Heart right ventricle (tissue), 16 donors: ENCODE data around the gene PTGER3. TPM values are rescaled to one million over a fixed set of nuclear protein-coding genes. Genes with fewer than 3 reads are reported as not detected.

Source experiments
- ATAC-seq, 8 donors: fragments of 200-7000 bp; cut with Tn5 transposase; one replicate each; pipeline ENCODE4 v1.9.1; 2020; ENCODE audit warnings: mild to moderate bottlenecking in 8 of 8, moderate library complexity in 8 of 8, moderate number of reproducible peaks in 1 of 8
- DNase-seq, 2 donors: peaks; one replicate each; pipeline ENCODE4 v3.0.0-alpha.2; 2020
- H3K27ac ChIP-seq, 10 donors: fragments of 200-600 bp; sonication (generic) in 2 of 10; one replicate each; pipeline versions ENCODE4 v1.5.0 to v1.8.0; 2020 to 2022; ENCODE audit warnings: mild to moderate bottlenecking in 3 of 10
- H3K27me3 ChIP-seq, 7 donors: fragments of 200-600 bp; one replicate each; pipeline ENCODE4 v1.8.0; 2021 to 2022; ENCODE audit warnings: mild to moderate bottlenecking in 2 of 7
- H3K36me3 ChIP-seq, 9 donors: fragments of 200-600 bp; sonication (generic) in 1 of 9; one replicate each; pipeline versions ENCODE4 v1.5.0 to v1.8.0; 2020 to 2022; ENCODE audit warnings: mild to moderate bottlenecking in 2 of 9
- H3K4me1 ChIP-seq, 9 donors: fragments of 200-600 bp; sonication (generic) in 1 of 9; one replicate each; pipeline versions ENCODE4 v1.5.0 to v1.8.0; 2020 to 2022; ENCODE audit warnings: mild to moderate bottlenecking in 4 of 9
- H3K4me3 ChIP-seq, 10 donors: fragments of 200-600 bp; sonication (generic) in 2 of 10; one replicate each; pipeline versions ENCODE4 v1.5.0 to v1.8.0; 2020 to 2022; ENCODE audit warnings: mild to moderate bottlenecking in 7 of 10, moderate library complexity in 2 of 10
- H3K9me3 ChIP-seq, 11 donors: fragments of 200-600 bp in 10 of 11; sonication (generic) in 2 of 11; one replicate each; pipeline versions ENCODE4 v1.5.0 to v1.8.0; 2013 to 2022; ENCODE audit warnings: mild to moderate bottlenecking in 2 of 11, control low read depth in 1 of 11, moderate library complexity in 1 of 11
- WGBS, 2 donors: extraction: QIAGEN DNeasy Blood & Tissue Kit; methylation state at CpG; one replicate each; pipeline ENCODE4 v1.1.7; 2013; ENCODE audit warnings: inconsistent platforms in 1 of 2; 5-methylcytosine and 5-hydroxymethylcytosine counted together
- intact Hi-C, 10 donors: fragments of 100-400 bp; cut with DNase I; formaldehyde crosslinking; loops; one replicate each; pipeline versions ENCODE4 v1.11.1 to v1.14.2; 2022
- polyA plus RNA-seq, 2 donors: library from polyadenylated mRNA; stranded (reverse); fragments of 200-250 nt; gene quantifications; one replicate each; pipeline ENCODE4 v1.2.3, GENCODE V29; 2013
- total RNA-seq, 10 donors: library from RNA; stranded (reverse); fragmentation: NEBNext Ultra II Directional in 3 of 10; extraction: Animal tissue kit (Norgen Biotek cat#: 25700) in 3 of 10; gene quantifications; one replicate each; pipeline versions ENCODE4 v1.2.1 to v1.2.4, GENCODE V29; 2021 to 2023
- TF ChIP-seq, protein P1 (sequence below), 9 donors: fragments of 200-600 bp; sonication (generic) in 2 of 9; IDR thresholded peaks; one replicate each; pipeline versions ENCODE4 v1.5.0 to v1.8.0; 2021 to 2022; ENCODE audit warnings: antibody characterized with exemption in 9 of 9, mild to moderate bottlenecking in 5 of 9, moderate library complexity in 1 of 9
- donor health status: Arrhythmogenic right ventricular cardiomyopathy.
- donor health status: ischemic (EF 13 %, LVEDD 7.1; RV severe dilation, severe dysfunction).
- donor health status: healthy with polysubstance abuse.
- donor health status: DM: no; HTN: yes; CAD: no.
- donor health status: DM: no; HTN: no; CAD: no.
- donor health status: ischemic (EF 25% LVEDD 6.9; RV normal size, moderate dysfunction).
- donor health status: ischemic (EF 25% LVEDD 5.7; RV mildly dilated, moderate dysfunction).
- donor health status: healthy.
- donor health status: DM: yes; HTN: yes; CAD: no.
- donor health status: Ischemic cardiomyopathy.
- donor health status: ischemic (EF 35%, LVEDD 5.7; RV mildly dilated, moderate dysfunction).
- donor health status: nonischemic (EF 11% LVEDD 7.7; RV severe dilation, severe dysfunction).
- donor health status: DM: yes; HTN: yes; CAD: no.
- donor health status: PGD.
- donor health status: ischemic (EF 29% LVEDD 5.4; RV normal size, mild dysfunction).
- donor health status: nonischemic (EF 23%, LVEDD 6.1; RV moderate dilation, normal function).

The PTGER3 gene
- total and polyA plus RNA-seq, 12 donors: 0.11 to 4.6 (median 1.0) TPM

DNA sequence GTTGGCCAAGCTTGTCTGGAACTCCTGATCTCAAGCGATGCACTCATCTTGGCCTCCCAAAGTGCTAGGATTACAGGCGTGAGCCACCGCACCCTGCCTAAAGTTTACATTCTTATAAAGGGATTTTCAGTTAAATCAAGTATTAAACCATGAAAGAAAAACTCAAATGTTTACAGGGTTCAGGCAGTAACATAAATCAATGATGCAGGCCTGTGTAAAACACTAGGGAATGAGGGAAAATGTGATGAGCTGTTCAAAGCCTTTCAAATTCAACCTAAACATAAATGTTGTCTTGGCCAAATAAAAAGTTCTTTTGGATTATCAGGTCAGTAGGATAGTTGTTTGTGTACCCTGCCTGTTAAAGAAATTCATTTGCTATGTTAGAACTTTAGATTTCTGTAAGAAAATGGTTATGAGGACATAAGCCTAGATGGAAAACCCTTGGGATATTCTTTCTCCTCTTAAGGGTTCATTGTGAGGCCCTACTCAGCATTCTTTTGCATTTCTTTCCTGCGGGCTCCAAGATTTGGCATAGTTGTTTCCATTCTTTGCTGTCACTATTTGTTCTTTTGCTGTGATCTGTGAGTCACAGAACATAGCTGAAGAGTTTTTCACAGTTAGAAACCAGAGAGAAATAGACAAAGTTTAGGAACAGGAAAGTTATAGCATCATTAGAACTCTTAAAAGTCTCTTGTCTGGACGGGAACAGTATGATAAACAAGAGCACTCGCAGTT is 42.1 kb upstream of the PTGER3 start:
- Histone ChIP-seq H3K4me1 (peaks cover 0 to 4% (median 0%) of the 10 kb centered on the region in 9 donors), H3K4me3 (no peak overlapping the region), H3K36me3 (no peaks in the 10 kb centered on the region), H3K27me3 (no peaks in the 10 kb centered on the region), H3K9me3 (no peaks in the 10 kb centered on the region), H3K27ac (no peak overlapping the region)
- ATAC-seq: no peak
- intact Hi-C loops: loop anchor here in 4 of 10 donors (10.0 kb wide), 2 partner anchors 435 to 445 kb away; no protein-coding TSS in a partner anchor
- 79 to 84% methylated on average over 6 of the region's 6 CpGs for WGBS, 2 donors
- DNase-seq: no peak
- TF ChIP-seq, protein P1, sequence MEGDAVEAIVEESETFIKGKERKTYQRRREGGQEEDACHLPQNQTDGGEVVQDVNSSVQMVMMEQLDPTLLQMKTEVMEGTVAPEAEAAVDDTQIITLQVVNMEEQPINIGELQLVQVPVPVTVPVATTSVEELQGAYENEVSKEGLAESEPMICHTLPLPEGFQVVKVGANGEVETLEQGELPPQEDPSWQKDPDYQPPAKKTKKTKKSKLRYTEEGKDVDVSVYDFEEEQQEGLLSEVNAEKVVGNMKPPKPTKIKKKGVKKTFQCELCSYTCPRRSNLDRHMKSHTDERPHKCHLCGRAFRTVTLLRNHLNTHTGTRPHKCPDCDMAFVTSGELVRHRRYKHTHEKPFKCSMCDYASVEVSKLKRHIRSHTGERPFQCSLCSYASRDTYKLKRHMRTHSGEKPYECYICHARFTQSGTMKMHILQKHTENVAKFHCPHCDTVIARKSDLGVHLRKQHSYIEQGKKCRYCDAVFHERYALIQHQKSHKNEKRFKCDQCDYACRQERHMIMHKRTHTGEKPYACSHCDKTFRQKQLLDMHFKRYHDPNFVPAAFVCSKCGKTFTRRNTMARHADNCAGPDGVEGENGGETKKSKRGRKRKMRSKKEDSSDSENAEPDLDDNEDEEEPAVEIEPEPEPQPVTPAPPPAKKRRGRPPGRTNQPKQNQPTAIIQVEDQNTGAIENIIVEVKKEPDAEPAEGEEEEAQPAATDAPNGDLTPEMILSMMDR (IDR thresholded peaks at IDR 0.05): no peak

DNA sequence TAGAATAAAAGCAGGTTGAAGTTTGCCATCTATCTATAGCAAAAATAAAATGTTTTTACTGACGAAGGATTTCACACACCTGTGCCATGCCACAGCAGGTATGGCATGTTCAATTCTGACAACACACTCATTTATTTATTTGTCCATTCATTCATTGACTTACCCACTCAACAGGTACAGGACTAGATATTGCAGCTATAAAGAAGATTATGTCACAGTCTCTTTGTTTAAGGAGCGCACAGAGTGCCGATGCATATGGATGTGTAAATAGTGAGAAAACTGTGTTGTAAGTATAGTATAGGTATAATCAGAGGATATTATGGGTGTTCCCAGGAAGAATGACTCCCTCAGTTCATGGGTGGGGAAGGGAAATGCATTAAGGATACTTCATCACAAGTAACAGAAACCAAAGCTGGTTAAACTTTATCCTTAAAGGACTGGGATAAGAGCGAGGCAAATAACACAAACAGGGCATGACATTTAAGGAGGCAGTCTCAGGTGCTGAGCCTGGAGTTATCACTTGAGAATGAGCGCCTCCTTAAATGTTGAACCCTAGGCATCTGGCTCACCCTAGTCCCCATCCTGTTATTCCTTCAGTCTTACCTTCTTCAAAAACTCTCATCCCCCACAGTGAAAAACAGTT is 41.1 kb upstream of the PTGER3 start:
- peaks cover 0 to 4% (median 0%) of the 10 kb centered on the region in 9 donors for H3K4me1 ChIP-seq
- no peak overlapping the region for H3K4me3 ChIP-seq
- ATAC-seq (no peak), DNase-seq (no peak)
- no peak overlapping the region for H3K27ac ChIP-seq
- WGBS, 2 donors: 81 to 87% methylated on average over 5 of the region's 5 CpGs
- intact Hi-C loops: loop anchor here in 1 of 10 donors (10.0 kb wide), 1 partner anchor 436 kb away; no protein-coding TSS in a partner anchor
- TF ChIP-seq, protein P1 (IDR thresholded peaks at IDR 0.05): no peak
- peaks cover 0 to 6% (median 0%) of the 10 kb centered on the region in 7 donors for H3K27me3 ChIP-seq
- no peaks in the 10 kb centered on the region for H3K36me3 ChIP-seq
- H3K9me3 ChIP-seq: no peaks in the 10 kb centered on the region

DNA sequence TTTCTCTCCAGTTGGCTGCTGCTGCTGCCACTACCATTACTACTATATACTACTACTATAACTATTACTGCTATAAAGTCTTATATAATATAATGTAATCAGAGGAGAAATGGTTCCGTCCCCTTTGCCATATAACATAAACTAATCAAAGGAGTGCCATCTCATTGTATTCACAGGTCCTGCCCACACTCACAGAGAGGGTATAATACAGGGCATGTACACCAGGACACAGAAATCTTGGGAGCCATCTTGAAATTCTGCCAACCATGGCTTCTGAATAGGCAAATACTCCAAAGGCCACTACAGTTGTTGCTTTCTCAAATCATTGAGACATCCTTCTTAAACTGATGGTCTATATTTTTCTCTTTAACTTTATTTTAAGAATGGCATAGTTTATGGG is 40.1 kb upstream of the PTGER3 start:
- TF ChIP-seq, protein P1 (IDR thresholded peaks at IDR 0.05): no peak
- no peak for DNase-seq
- intact Hi-C loops: loop anchor here in 1 of 10 donors (10.0 kb wide), 1 partner anchor 437 kb away; no protein-coding TSS in a partner anchor
- Histone ChIP-seq H3K4me3 (no peak overlapping the region), H3K4me1 (peaks cover 0 to 4% (median 0%) of the 10 kb centered on the region in 9 donors), H3K27ac (no peak overlapping the region), H3K27me3 (peaks cover 0 to 9% (median 0%) of the 10 kb centered on the region in 7 donors), H3K9me3 (no peaks in the 10 kb centered on the region), H3K36me3 (no peaks in the 10 kb centered on the region)
- WGBS, 2 donors: 90 to 92% methylated on average over 1 of the region's 1 CpG
- no peak for ATAC-seq

DNA sequence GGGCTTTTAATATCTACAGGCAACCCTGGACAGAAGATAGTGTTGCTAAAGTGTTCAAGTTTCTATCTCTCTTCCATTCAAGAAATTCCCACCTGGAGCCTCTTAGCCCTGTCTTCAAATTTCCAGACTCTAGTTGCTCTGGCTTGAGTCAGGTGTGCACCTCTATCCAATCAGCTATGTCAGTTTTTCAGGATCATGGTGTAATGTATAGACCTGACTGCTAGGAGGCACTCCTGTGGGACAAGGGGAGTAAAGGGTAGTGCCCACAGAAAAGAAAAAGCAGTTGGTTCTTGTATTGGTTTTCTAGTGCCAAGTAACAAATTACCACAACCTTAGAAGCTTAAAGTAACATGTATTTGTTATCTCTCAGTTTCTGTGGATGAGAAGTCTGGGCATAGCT is 39.4 kb upstream of the PTGER3 start:
- Histone ChIP-seq H3K27ac (no peak overlapping the region), H3K9me3 (no peaks in the 10 kb centered on the region), H3K27me3 (peaks cover 0 to 9% (median 3%) of the 10 kb centered on the region in 7 donors), H3K36me3 (no peaks in the 10 kb centered on the region), H3K4me3 (no peak overlapping the region), H3K4me1 (peaks cover 0 to 4% (median 0%) of the 10 kb centered on the region in 9 donors)
- no peak for ATAC-seq
- DNase-seq: no peak
- intact Hi-C loops: loop anchor here in 1 of 10 donors (10.0 kb wide), 1 partner anchor 438 kb away; no protein-coding TSS in a partner anchor
- TF ChIP-seq, protein P1 (IDR thresholded peaks at IDR 0.05): no peak
